ENCODE measurements around the gene PCBP3. TPM values are rescaled to one million over a fixed set of nuclear protein-coding genes. Genes with fewer than 3 reads are reported as not detected.

The PCBP3 gene
- total RNA-seq, 2 experiments from 2014 or later: 1.9 to 2.2 TPM

- intact Hi-C loops (cut with micrococcal nuclease): no loop called here
- ChIA-PET CTCF (no interaction called here), POLR2A (no interaction called here)
- DNase-seq: no peak
- Mint-ChIP-seq H3K27ac (no peak overlapping the region), H3K9me3 (no peaks in the 10 kb centered on the region), H3K4me1 (ENCODE audit: low read depth) (no peaks in the 10 kb centered on the region), H3K4me3 (no peak overlapping the region), H3K36me3 (ENCODE audit: low read depth) (no peaks in the 10 kb centered on the region), H3K27me3 (no peaks in the 10 kb centered on the region)
- TF ChIP-seq CTCF (IDR thresholded peaks at IDR 0.05): no peak
- peak; percentile 51 for ATAC-seq
Observed at GRCh38 chr21:45943630-45944540, 300.4 kb downstream of the PCBP3 start.

- Mint-ChIP-seq H3K36me3 (ENCODE audit: low read depth) (no peaks in the 10 kb centered on the region), H3K4me3 (no peak overlapping the region), H3K27me3 (no peaks in the 10 kb centered on the region), H3K27ac (no peak overlapping the region), H3K4me1 (ENCODE audit: low read depth) (no peaks in the 10 kb centered on the region), H3K9me3 (no peaks in the 10 kb centered on the region)
- ChIA-PET CTCF (no interaction called here), POLR2A (no interaction called here)
- intact Hi-C loops (cut with micrococcal nuclease): no loop called here
- ATAC-seq (no peak), DNase-seq (no peak)
- no peak for TF ChIP-seq CTCF (IDR thresholded peaks at IDR 0.05)
Observed at GRCh38 chr21:45944601-45945000, 301.1 kb downstream of the PCBP3 start.

DNA sequence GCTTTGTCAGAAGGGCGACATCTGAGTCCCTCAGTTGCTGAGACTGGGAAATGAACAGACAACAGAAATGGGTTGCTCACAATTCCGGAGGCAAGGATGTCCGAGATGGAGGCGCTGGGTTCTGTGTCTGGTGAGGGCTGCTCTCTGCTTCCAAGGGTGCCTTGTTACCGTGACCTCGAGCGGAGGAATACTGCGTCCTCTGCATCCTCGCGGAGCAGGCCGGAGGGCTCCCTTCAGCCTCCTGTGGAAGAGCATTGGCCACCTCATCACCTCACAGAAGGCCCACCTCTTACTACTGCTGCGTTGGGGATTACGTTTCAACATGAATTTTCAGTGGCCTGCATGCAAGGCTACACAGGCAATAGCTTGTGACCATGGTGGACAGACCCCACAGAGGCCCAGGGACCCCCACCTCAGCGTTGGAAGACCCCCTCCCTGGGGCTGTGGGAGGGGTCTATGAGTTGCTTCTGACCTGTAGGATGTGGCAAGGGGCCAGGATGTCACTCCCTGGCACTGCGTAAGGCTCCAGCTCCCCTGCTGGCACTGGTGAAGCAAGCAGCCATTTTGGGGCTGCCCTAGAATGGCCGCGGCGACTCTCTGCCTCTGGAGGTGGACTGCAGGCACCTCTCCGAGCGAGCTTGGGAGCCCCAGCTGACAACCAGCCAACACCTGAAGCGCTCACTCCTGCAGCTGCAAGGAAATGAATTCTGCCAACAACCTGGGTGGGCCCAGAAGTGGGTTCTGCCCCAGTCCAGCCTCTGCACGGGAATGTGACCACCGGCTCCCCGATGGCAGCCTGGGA is 301.7 kb downstream of the PCBP3 start:
- POLR2A ChIA-PET: no interaction called here
- intact Hi-C loops (cut with micrococcal nuclease): no loop called here
- H3K4me1 Mint-ChIP-seq (ENCODE audit: low read depth): no peaks in the 10 kb centered on the region
- no peaks in the 10 kb centered on the region for H3K27me3 Mint-ChIP-seq
- H3K36me3 Mint-ChIP-seq (ENCODE audit: low read depth): no peaks in the 10 kb centered on the region
- no peak overlapping the region for H3K27ac Mint-ChIP-seq
- CTCF ChIA-PET: interaction anchor here (1.2 kb wide), 1 partner anchor 25 kb away, joined by 3 read pairs; no protein-coding TSS in a partner anchor
- ATAC-seq: no peak
- no peak overlapping the region for H3K4me3 Mint-ChIP-seq
- H3K9me3 Mint-ChIP-seq: no peaks in the 10 kb centered on the region
- no peak for DNase-seq
- TF ChIP-seq CTCF (IDR thresholded peaks at IDR 0.05): no peak

DNA sequence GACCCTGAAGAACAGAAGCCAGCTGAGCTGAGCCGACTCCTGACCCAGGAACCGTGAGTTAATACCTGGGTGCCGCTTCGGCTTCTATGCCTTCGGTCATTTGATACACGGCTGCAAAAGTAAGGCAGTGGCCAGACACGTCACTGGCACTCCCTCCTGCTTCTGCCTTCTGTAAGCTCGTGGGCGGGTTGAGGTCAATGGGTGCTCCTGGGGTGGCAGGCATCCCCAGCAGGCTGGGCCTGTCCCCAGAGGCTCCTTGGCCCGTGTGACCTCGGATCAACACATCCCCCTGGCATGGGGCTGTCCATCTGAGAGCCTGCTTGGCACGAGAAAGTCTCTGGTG is 302.3 kb downstream of the PCBP3 start:
- Mint-ChIP-seq H3K9me3 (no peaks in the 10 kb centered on the region), H3K4me1 (ENCODE audit: low read depth) (no peaks in the 10 kb centered on the region), H3K27ac (no peak overlapping the region), H3K27me3 (no peaks in the 10 kb centered on the region), H3K4me3 (no peak overlapping the region), H3K36me3 (ENCODE audit: low read depth) (no peaks in the 10 kb centered on the region)
- ChIA-PET POLR2A (no interaction called here), CTCF (interaction anchor here (1.2 kb wide), 1 partner anchor 25 kb away, joined by 3 read pairs; no protein-coding TSS in a partner anchor)
- no peak for TF ChIP-seq CTCF (IDR thresholded peaks at IDR 0.05)
- no peak for DNase-seq
- ATAC-seq: no peak
- intact Hi-C loops (cut with micrococcal nuclease): no loop called here

GRCh38 chr21:45947296-45947695 is 303.8 kb downstream of the PCBP3 start:
- CTCF ChIA-PET: interaction anchor here (0.8 kb wide), 1 partner anchor 98 kb away, joined by 3 read pairs; no protein-coding TSS in a partner anchor

More at GRCh38 chr21:45947296-45947695, 303.8 kb downstream of the PCBP3 start:
- Mint-ChIP-seq H3K27ac (no peak overlapping the region), H3K9me3 (no peaks in the 10 kb centered on the region), H3K4me1 (ENCODE audit: low read depth) (no peaks in the 10 kb centered on the region), H3K4me3 (no peak overlapping the region), H3K36me3 (ENCODE audit: low read depth) (no peaks in the 10 kb centered on the region), H3K27me3 (no peaks in the 10 kb centered on the region)
- ATAC-seq: no peak
- intact Hi-C loops (cut with micrococcal nuclease): no loop called here
- DNase-seq: no peak
- no peak for TF ChIP-seq CTCF (IDR thresholded peaks at IDR 0.05)
- POLR2A ChIA-PET: no interaction called here
